BE2C (cell line): Measurements from ENCODE around the gene ANKRD52.

ENCODE experiments used
- DNase-seq: peaks from one replicate; pipeline ENCODE4 v3.0.0-alpha.2; 2020
- H3K27me3 ChIP-seq: fragments of 250-450 bp; sonication (Bioruptor Pico); 2 replicates; pipeline ENCODE4 v1.5.1; 2020; ENCODE audit warnings: mild to moderate bottlenecking
- H3K36me3 ChIP-seq: fragments of 250-450 bp; sonication (Bioruptor Pico); 2 replicates; pipeline ENCODE4 v1.5.1; 2020; ENCODE audit warnings: mild to moderate bottlenecking
- H3K4me1 ChIP-seq: fragments of 250-450 bp; sonication (Bioruptor Pico); 2 replicates; pipeline ENCODE4 v1.5.1; 2020
- H3K4me3 ChIP-seq: 2 replicates; pipeline ENCODE4 v1.5.1; 2011; ENCODE audit warnings: low read depth, low read length
- H3K9me3 ChIP-seq: fragments of 250-450 bp; sonication (Bioruptor Pico); 2 replicates; pipeline ENCODE4 v1.5.1; 2020
- TF ChIP-seq, protein P1 (sequence below): IDR thresholded peaks from 2 replicates; pipeline ENCODE4 v1.5.1; 2012; ENCODE audit warnings: mild to moderate bottlenecking, low read depth, low read length

ANKRD52 gene

DNA sequence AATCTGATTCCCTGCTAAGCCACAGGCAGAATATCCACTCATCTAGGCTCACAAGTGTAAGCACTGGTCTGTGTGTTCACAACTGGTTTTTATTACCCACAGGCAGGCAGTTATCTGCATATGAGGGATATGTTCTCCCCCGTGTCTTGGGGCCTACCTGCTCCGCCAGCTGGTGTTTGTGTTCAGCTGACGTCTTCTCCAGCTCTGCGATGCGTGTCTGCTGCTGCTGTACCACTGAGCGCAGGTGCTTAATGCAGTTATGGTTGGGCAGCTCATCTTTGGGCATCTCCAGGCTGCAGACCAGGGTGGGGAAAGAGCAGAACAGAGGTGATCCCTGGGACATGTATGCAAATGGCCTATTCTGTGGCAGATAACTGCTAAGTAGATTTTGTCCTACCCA, 50.2 kb downstream of the ANKRD52 start:
- no peak overlapping the region for H3K4me3 ChIP-seq
- no peaks in the 10 kb centered on the region for H3K9me3 ChIP-seq
- H3K27me3 ChIP-seq, result no peaks in the 10 kb centered on the region
- TF ChIP-seq, protein P1, sequence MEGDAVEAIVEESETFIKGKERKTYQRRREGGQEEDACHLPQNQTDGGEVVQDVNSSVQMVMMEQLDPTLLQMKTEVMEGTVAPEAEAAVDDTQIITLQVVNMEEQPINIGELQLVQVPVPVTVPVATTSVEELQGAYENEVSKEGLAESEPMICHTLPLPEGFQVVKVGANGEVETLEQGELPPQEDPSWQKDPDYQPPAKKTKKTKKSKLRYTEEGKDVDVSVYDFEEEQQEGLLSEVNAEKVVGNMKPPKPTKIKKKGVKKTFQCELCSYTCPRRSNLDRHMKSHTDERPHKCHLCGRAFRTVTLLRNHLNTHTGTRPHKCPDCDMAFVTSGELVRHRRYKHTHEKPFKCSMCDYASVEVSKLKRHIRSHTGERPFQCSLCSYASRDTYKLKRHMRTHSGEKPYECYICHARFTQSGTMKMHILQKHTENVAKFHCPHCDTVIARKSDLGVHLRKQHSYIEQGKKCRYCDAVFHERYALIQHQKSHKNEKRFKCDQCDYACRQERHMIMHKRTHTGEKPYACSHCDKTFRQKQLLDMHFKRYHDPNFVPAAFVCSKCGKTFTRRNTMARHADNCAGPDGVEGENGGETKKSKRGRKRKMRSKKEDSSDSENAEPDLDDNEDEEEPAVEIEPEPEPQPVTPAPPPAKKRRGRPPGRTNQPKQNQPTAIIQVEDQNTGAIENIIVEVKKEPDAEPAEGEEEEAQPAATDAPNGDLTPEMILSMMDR, result no peak
- H3K36me3 ChIP-seq, result peaks cover 44% of the 10 kb centered on the region
- H3K4me1 ChIP-seq, result no peaks in the 10 kb centered on the region
- no peak for DNase-seq

DNA sequence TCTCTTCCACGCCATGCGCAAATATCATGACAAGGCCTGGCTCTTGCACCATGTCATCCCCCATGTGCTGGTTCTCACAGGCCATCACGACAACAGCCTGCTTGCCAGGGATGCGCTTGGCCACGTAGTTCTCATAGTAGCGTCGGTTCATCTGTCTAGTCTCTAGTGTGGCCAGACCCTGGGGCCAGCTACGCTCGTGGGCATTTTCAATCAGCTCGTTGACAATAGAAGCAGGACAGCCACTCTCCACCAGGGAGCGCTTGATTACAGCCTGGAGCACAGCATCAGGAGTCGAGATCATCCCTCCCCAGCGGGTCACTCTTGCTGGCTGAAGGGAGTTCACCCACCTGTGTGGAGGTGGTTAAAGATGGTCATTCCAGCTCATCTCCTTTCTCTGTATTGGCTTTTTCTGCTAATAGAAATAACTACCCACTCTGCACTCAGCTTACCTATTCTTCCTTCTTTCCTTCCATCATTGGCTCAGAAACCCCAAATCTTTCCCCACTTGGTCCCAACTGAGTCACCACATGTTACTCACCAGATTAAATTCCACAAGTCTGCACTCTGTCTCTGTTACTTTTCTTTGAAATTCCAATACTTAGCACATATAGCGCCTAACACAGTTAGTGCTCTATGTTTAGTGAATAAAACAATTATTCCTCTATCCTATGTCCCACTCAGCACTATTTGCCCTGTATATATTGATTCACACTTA, 51.6 kb downstream of the ANKRD52 start:
- H3K36me3 ChIP-seq, result peaks cover 31% of the 10 kb centered on the region
- H3K4me1 ChIP-seq, result no peaks in the 10 kb centered on the region
- TF ChIP-seq, protein P1, result peak; percentile 87
- H3K4me3 ChIP-seq, result no peak overlapping the region
- peak; percentile 79 for DNase-seq
- no peaks in the 10 kb centered on the region for H3K9me3 ChIP-seq
- H3K27me3 ChIP-seq, result no peaks in the 10 kb centered on the region

DNA sequence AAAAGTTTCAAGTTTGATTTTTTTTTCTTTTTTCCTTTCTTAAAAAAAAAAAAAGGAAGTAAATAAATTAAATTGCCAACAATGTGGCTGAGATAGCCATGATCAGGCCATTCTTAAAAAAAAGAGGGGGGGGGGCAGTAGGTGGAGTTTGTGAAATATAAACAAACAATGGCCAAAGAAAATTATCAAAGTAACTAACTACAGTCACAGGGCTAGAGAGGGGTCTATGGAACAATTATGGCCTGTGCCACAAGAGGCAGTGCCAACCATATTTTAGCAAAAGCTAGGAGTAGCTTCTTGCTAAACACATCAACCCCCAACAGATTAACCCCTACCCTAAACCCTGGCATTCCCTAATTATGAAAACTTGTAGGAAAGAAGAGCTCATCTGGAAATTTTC, 52.7 kb downstream of the ANKRD52 start:
- H3K4me3 ChIP-seq, result no peak overlapping the region
- no peaks in the 10 kb centered on the region for H3K27me3 ChIP-seq
- no peaks in the 10 kb centered on the region for H3K9me3 ChIP-seq
- DNase-seq, result no peak
- H3K4me1 ChIP-seq, result no peaks in the 10 kb centered on the region
- H3K36me3 ChIP-seq, result peaks cover 25% of the 10 kb centered on the region
- TF ChIP-seq, protein P1, result 0 out of 2 replicates have a peak, but pooled peaks have one; percentile 13

DNA sequence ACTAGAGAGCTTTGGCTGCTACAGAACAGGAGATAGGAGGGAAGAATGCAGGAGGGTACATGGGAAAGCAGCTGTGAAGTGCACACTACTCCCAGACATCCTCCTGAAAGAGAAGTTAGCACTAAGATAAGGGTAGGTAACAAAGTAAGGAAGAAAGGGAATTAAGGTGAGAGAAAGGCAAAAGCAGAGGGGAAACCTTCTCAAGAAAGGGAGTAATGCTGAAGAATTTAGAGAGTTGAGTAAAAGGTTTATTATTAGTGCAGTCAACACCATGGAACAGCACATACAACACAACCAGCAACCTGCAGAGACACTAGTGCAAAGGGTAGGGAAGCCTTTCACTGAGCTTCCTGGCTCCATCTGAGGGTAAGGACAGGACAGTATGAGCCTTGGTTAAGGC, 53.9 kb downstream of the ANKRD52 start:
- peaks cover 15% of the 10 kb centered on the region for H3K36me3 ChIP-seq
- H3K4me3 ChIP-seq, result no peak overlapping the region
- no peak for DNase-seq
- H3K4me1 ChIP-seq, result no peaks in the 10 kb centered on the region
- H3K27me3 ChIP-seq, result no peaks in the 10 kb centered on the region
- TF ChIP-seq, protein P1, result no peak
- no peaks in the 10 kb centered on the region for H3K9me3 ChIP-seq

DNA sequence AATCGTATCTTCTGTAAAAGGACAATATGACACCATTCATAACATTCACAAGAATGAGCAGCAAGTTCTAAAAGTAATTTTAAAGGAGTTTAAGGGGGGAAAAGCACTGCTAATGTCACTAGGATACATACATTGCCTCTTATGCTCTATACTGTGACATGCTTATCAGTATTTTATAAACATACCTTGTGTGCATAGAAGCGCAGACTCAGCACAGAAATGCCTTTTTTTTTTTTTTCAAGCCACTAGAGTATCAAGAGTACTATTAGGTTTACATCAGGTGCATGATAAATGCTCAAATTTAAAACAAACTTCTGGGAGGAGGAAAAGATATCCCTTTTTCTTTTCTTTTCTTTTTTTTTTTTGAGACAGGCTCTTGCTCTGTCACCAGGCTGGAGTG, 55.3 kb downstream of the ANKRD52 start:
- TF ChIP-seq, protein P1, result no peak
- Histone ChIP-seq H3K4me1 (no peaks in the 10 kb centered on the region), H3K36me3 (peaks cover 12% of the 10 kb centered on the region), H3K9me3 (no peaks in the 10 kb centered on the region), H3K27me3 (no peaks in the 10 kb centered on the region), H3K4me3 (no peak overlapping the region)
- no peak for DNase-seq

DNA sequence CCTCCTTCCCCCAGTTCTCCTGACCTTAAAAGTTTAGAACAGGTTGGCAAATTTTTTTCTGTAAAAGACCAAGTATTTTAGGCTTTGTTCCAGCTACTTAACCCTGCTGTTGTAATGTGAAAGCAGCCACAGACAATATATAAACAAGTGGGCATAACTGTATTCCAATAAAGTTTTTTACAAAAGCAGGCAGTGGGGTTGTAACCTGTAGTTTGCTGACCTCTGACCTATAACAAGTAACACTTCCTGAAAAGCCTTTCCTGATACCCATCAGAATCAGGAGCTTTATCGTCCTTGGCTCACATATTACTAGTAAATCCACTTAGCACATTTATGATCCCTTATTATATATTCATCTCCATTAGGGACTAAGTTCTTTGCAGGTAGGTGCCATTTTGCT, 55.8 kb downstream of the ANKRD52 start:
- no peak for DNase-seq
- TF ChIP-seq, protein P1, result no peak
- Histone ChIP-seq H3K36me3 (peaks cover 8% of the 10 kb centered on the region), H3K4me3 (no peak overlapping the region), H3K27me3 (no peaks in the 10 kb centered on the region), H3K4me1 (no peaks in the 10 kb centered on the region), H3K9me3 (no peaks in the 10 kb centered on the region)
